Activated naive CD8-positive, alpha-beta T cell treated with anti-CD3 and anti-CD28 coated beads, Interleukin-2, amount 10 ng/mL, durations not matched to agents 7 days and 5 days (primary cell): ENCODE data around the gene SLFN14. TPM values are rescaled to one million over a fixed set of nuclear protein-coding genes. Genes with fewer than 3 reads are reported as not detected.
A peak's percentile ranks its signal among the peaks of the same experiment; 100 is the strongest.
"Not testable (repeated sequence)": the region's sequence is repeated elsewhere in the genome, so short reads cannot be mapped to it uniquely, and the experiment has no call there.

Experiments used
- ATAC-seq: fragments of 150-1000 bp; cut with Tn5 transposase; one replicate; pipeline ENCODE4 v1.10.0; 2021; ENCODE audit warnings: low read depth, moderate library complexity
- POLR2A ChIA-PET: fragments of 350-600 bp; sonication (Branson Sonifier 250); formaldehyde crosslinking; loops from one replicate; lab custom pipeline; 2021; ENCODE audit warnings: antibody characterized with exemption; lab: Charles Lee
- DNase-seq: peaks from one replicate; pipeline ENCODE4 v3.0.0; 2021
- H3K27ac Mint-ChIP-seq: one replicate; pipeline ENCODE4 v1.8.0; 2022; ENCODE audit warnings: mild to moderate bottlenecking, mixed read lengths
- H3K27me3 Mint-ChIP-seq: one replicate; pipeline ENCODE4 v1.8.0; 2022; ENCODE audit warnings: mild to moderate bottlenecking, moderate library complexity, mixed read lengths
- H3K36me3 Mint-ChIP-seq: one replicate; pipeline ENCODE4 v1.8.0; 2021; ENCODE audit warnings: mild to moderate bottlenecking, mixed read lengths
- H3K4me1 Mint-ChIP-seq: one replicate; pipeline ENCODE4 v1.8.0; 2021; ENCODE audit warnings: mixed read lengths
- H3K4me3 Mint-ChIP-seq: one replicate; pipeline ENCODE4 v1.8.0; 2022; ENCODE audit warnings: mild to moderate bottlenecking, moderate library complexity, mixed read lengths
- H3K9me3 Mint-ChIP-seq: one replicate; pipeline ENCODE4 v1.8.0; 2021; ENCODE audit warnings: mixed read lengths
- total RNA-seq, 2 experiments: library from RNA; stranded (reverse); gene quantifications; one replicate each; pipeline ENCODE4 v1.2.3, GENCODE V29; 2021

SLFN14 gene
- total RNA-seq, 2 experiments from 2014 or later, result not detected

GRCh38 chr17:35578929-35579432 lies 18.4 kb upstream of the SLFN14 start:
- Mint-ChIP-seq H3K36me3 (peaks cover 5% of the 10 kb centered on the region), H3K4me3 (peak overlapping the region; percentile 84), H3K9me3 (no peaks in the 10 kb centered on the region), H3K4me1 (peaks cover 29% of the 10 kb centered on the region), H3K27ac (peak overlapping the region; percentile 93), H3K27me3 (no peaks in the 10 kb centered on the region)
- POLR2A ChIA-PET, result interaction anchor here (0.6 to 5.2 kb wide), 21 partner anchors 8 to 967 kb away, joined by 3 to 41 read pairs (median 6); partner anchors contain the start of genes AP2B1, SLFN11, SLFN12L and SLFN5
- ATAC-seq (no peak), DNase-seq (no peak)

DNA sequence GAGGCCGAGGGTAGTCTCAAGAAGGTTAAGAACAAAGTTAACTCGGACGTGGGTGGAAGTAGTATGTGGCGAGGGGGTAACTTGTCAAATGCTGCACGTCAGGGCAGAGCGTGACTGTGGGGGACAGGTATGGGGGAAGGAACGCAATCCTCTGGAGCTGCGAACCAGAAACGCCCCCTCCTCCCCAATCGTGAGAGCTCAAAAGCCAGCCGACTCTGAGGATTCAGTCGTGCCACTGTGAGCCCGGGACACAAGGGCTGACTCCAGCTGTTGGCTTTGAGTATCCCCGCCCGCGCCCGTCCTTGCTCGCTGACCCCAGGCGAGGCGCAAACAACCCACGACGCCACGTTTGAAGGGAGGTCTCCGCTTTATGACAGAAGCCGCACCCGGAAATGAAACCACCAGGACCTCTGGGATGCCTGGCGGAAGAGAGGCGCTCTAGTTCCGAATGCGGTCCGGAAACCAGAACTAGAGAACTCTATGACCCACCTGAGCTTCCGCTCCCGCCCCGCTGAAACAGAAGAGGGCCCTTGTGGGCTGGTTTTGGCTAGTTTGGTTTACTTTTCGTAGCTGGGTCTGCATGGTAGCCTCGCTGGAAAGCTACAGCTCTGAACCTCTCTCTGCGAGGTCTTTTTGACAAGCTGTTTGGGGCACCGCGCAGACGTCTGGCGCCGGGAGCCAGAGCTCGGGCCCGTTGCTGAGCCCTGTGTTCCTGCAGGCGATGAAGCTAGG lies 17.7 kb upstream of the SLFN14 start, which contains the start of gene PEX12:
Gene PEX12 (minus strand): TSS at position 375 of the 732 bp plus-strand sequence. CDS start 550 bp downstream, outside the sequence.
- Mint-ChIP-seq H3K27me3 (no peaks in the 10 kb centered on the region), H3K27ac (peak within 1 kb of the TSS; percentile 93), H3K9me3 (no peaks in the 10 kb centered on the region), H3K36me3 (peaks cover 5% of the 10 kb centered on the region), H3K4me1 (peaks cover 29% of the 10 kb centered on the region), H3K4me3 (peak within 1 kb of the TSS; percentile 84)
- peak; percentile 81 for DNase-seq
- peak; percentile 97 for ATAC-seq
- POLR2A ChIA-PET, result interaction anchor here (0.6 to 5.2 kb wide), 21 partner anchors 8 to 967 kb away, joined by 3 to 41 read pairs (median 6); partner anchors contain the start of genes AP2B1, SLFN11, SLFN12L and SLFN5

- no peaks in the 10 kb centered on the region for H3K9me3 Mint-ChIP-seq
- peak overlapping the region; percentile 93 for H3K27ac Mint-ChIP-seq
- POLR2A ChIA-PET, result interaction anchor here (1.0 to 5.2 kb wide), 13 partner anchors 9 to 364 kb away, joined by 3 to 41 read pairs (median 7); partner anchors contain the start of genes AP2B1, SLFN11, SLFN12L and SLFN5
Observed at GRCh38 chr17:35577830-35578196, 17.2 kb upstream of the SLFN14 start.

GRCh38 chr17:35575759-35576158 lies 15.1 kb upstream of the SLFN14 start:
- POLR2A ChIA-PET, result interaction anchor here (1.1 to 5.2 kb wide), 2 partner anchors 11 to 39 kb away, joined by 5 to 41 read pairs; partner anchors contain the start of genes AP2B1 and SLFN12L
- no peaks in the 10 kb centered on the region for H3K9me3 Mint-ChIP-seq
- DNase-seq (no peak), ATAC-seq (no peak)
- no peak overlapping the region for H3K4me3 Mint-ChIP-seq
- H3K27ac Mint-ChIP-seq, result no peak overlapping the region
- peaks cover 27% of the 10 kb centered on the region for H3K4me1 Mint-ChIP-seq
- H3K27me3 Mint-ChIP-seq, result no peaks in the 10 kb centered on the region
- peaks cover 6% of the 10 kb centered on the region for H3K36me3 Mint-ChIP-seq

More at GRCh38 chr17:35577830-35578196, 17.2 kb upstream of the SLFN14 start:
- Mint-ChIP-seq H3K27me3 (no peaks in the 10 kb centered on the region), H3K4me1 (peaks cover 29% of the 10 kb centered on the region), H3K4me3 (peak overlapping the region; percentile 84), H3K36me3 (peaks cover 5% of the 10 kb centered on the region)
- DNase-seq (no peak), ATAC-seq (peak; percentile 2)

DNA sequence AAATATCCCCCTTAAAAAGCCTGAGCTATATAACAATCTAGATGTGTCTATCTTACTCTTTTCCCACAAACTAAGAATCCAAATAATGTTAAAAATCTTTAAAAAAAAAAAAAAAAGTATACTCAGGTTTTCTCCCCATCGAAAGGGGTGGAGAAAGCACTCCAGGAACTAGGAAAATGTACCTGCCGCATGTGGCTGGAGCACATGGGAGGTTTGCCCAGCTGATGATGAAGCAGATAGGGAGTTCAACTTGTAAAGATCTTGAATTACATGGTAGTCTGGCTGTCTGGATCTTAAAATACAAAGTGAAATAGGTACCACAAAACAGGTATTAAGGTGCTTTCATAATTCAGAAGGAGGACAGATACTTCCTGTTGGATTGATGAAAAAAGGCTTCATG lies 8.8 kb upstream of the SLFN14 start:
- Mint-ChIP-seq H3K9me3 (no peaks in the 10 kb centered on the region), H3K27ac (peak overlapping the region; percentile 34), H3K4me3 (peak overlapping the region; percentile 83), H3K27me3 (peaks cover 3% of the 10 kb centered on the region), H3K36me3 (peaks cover 9% of the 10 kb centered on the region), H3K4me1 (peaks cover 16% of the 10 kb centered on the region)
- ATAC-seq (no peak), DNase-seq (no peak)
- POLR2A ChIA-PET, result interaction anchor here (0.5 kb wide), 1 partner anchor 38 kb away, joined by 3 read pairs; no protein-coding TSS in a partner anchor

- peak; percentile 2 for ATAC-seq
- H3K4me3 Mint-ChIP-seq, result peak overlapping the region; percentile 83
- POLR2A ChIA-PET, result interaction anchor here (0.8 to 1.2 kb wide), 2 partner anchors 10 to 18 kb away, joined by 5 to 6 read pairs; partner anchors contain the start of genes AP2B1 and PEX12
Observed at GRCh38 chr17:35568561-35568960, 7.9 kb upstream of the SLFN14 start.

GRCh38 chr17:35566968-35567367 lies 6.3 kb upstream of the SLFN14 start:
- peak overlapping the region; percentile 10 for H3K27ac Mint-ChIP-seq
- H3K4me3 Mint-ChIP-seq, result peak overlapping the region; percentile 83
- H3K4me1 Mint-ChIP-seq, result peaks cover 16% of the 10 kb centered on the region
- DNase-seq (no peak), ATAC-seq (no peak)
- H3K9me3 Mint-ChIP-seq, result no peaks in the 10 kb centered on the region
- H3K27me3 Mint-ChIP-seq, result peaks cover 8% of the 10 kb centered on the region
- POLR2A ChIA-PET, result interaction anchor here (0.7 to 1.1 kb wide), 4 partner anchors 12 to 321 kb away, joined by 3 to 9 read pairs (median 4); partner anchors contain the start of gene PEX12
- H3K36me3 Mint-ChIP-seq, result peaks cover 8% of the 10 kb centered on the region

More at GRCh38 chr17:35568561-35568960, 7.9 kb upstream of the SLFN14 start:
- Mint-ChIP-seq H3K4me1 (peaks cover 16% of the 10 kb centered on the region), H3K27me3 (peaks cover 6% of the 10 kb centered on the region), H3K9me3 (no peaks in the 10 kb centered on the region), H3K27ac (peak overlapping the region; percentile 74), H3K36me3 (peaks cover 9% of the 10 kb centered on the region)
- DNase-seq, result no peak

DNA sequence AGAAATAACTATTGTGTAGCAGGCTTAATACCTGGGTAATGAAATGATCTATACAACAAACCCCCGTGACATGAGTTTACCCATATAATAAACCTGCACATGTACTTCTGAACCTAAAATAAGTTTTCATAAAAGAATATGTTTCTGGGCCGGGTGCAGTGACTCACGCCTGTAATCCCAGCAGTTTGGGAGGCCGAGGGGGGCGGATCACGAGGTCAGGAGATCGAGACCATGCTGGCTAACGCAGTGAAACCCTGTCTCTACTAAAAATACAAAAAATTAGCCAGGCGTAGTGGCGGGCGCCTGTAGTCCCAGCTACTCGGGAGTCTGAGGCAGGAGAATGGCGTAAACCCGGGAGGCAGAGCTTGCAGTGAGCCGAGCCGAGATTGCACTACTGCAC lies 2.6 kb upstream of the SLFN14 start:
- not testable (repeated sequence) for DNase-seq, H3K4me3 Mint-ChIP-seq, H3K27ac Mint-ChIP-seq, H3K4me1 Mint-ChIP-seq, H3K36me3 Mint-ChIP-seq, H3K9me3 Mint-ChIP-seq, ATAC-seq
- POLR2A ChIA-PET, result interaction anchor here (0.6 to 0.7 kb wide), 3 partner anchors 12 to 102 kb away, joined by 3 to 6 read pairs (median 5); no protein-coding TSS in a partner anchor
- H3K27me3 Mint-ChIP-seq, result peaks cover 23% of the 10 kb centered on the region

- Mint-ChIP-seq H3K27me3 (peaks cover 28% of the 10 kb centered on the region), H3K36me3 (no peaks in the 10 kb centered on the region), H3K9me3 (no peaks in the 10 kb centered on the region), H3K4me1 (no peaks in the 10 kb centered on the region), H3K27ac (no peak overlapping the region), H3K4me3 (no peak overlapping the region)
- POLR2A ChIA-PET, result interaction anchor here (0.5 to 1.4 kb wide), 2 partner anchors 19 to 30 kb away, joined by 3 read pairs; partner anchors contain the start of gene PEX12
- DNase-seq (no peak), ATAC-seq (no peak)
Observed at GRCh38 chr17:35559495-35560210, 966 bp downstream of the SLFN14 start.

GRCh38 chr17:35557353-35557752 lies 3.3 kb downstream of the SLFN14 start:
- DNase-seq, result no peak
- H3K4me3 Mint-ChIP-seq, result no peak overlapping the region
- no peaks in the 10 kb centered on the region for H3K9me3 Mint-ChIP-seq
- H3K27me3 Mint-ChIP-seq, result peaks cover 23% of the 10 kb centered on the region
- POLR2A ChIA-PET, result no interaction called here
- H3K36me3 Mint-ChIP-seq, result no peaks in the 10 kb centered on the region
- no peaks in the 10 kb centered on the region for H3K4me1 Mint-ChIP-seq
- no peak for ATAC-seq
- no peak overlapping the region for H3K27ac Mint-ChIP-seq

DNA sequence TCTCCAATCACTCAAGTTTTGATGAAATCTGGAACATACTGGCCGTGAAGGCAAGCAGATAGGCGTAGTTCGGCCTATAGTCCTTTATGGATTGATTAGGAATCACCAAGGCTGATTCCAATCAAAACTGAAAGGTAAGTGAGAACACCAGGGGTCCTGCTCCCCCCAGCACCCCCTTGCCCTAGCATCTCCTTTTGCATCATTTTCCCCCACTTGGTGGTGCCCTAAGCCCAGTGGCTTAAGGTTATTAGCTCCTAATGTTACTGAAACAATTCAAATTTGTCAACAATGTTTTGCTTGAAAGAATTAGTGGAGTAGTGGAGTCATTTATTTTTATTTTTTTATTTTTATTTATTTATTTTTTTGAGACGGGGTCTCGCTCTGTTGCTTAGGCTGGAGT lies 4.9 kb downstream of the SLFN14 start:
- peaks cover 23% of the 10 kb centered on the region for H3K27me3 Mint-ChIP-seq

GRCh38 chr17:35554668-35555067 lies 6.0 kb downstream of the SLFN14 start:
- no peaks in the 10 kb centered on the region for H3K4me1 Mint-ChIP-seq
- no peak for ATAC-seq
- H3K9me3 Mint-ChIP-seq, result no peaks in the 10 kb centered on the region
- no peaks in the 10 kb centered on the region for H3K36me3 Mint-ChIP-seq
- POLR2A ChIA-PET, result interaction anchor here (0.5 kb wide), 1 partner anchor 10 kb away, joined by 3 read pairs; no protein-coding TSS in a partner anchor
- H3K4me3 Mint-ChIP-seq, result no peak overlapping the region
- H3K27me3 Mint-ChIP-seq, result peaks cover 19% of the 10 kb centered on the region
- no peak for DNase-seq
- H3K27ac Mint-ChIP-seq, result no peak overlapping the region

More for the DNA sequence above, 4.9 kb downstream of the SLFN14 start:
- H3K4me1 Mint-ChIP-seq, result no peaks in the 10 kb centered on the region
- H3K36me3 Mint-ChIP-seq, result no peaks in the 10 kb centered on the region
- H3K9me3 Mint-ChIP-seq, result no peaks in the 10 kb centered on the region
- POLR2A ChIA-PET, result no interaction called here
- ATAC-seq, result no peak
- no peak overlapping the region for H3K27ac Mint-ChIP-seq
- DNase-seq, result no peak
- no peak overlapping the region for H3K4me3 Mint-ChIP-seq
